ENCODE results near the gene RPL27A. TPM values are rescaled to one million over a fixed set of nuclear protein-coding genes. Genes with fewer than 3 reads are reported as not detected.
A peak's percentile ranks its signal among the peaks of the same experiment; 100 is the strongest.

The RPL27A gene
- total RNA-seq, 1 experiment from 2014 or later, result 629 TPM

GRCh38 chr11:8649361-8649760 lies 33.2 kb upstream of the RPL27A start:
- H3K27ac ChIP-seq (ENCODE audit: low read depth, low read length, poor library complexity, severe bottlenecking), result no peak overlapping the region

GRCh38 chr11:8650401-8650990 lies 32.1 kb upstream of the RPL27A start:
- Histone ChIP-seq H3K27me3 (replicated peaks; ENCODE audit: insufficient read depth, low read depth, low read length, poor library complexity) (no peaks in the 10 kb centered on the region), H3K9me3 (ENCODE audit: low read depth, low read length, poor library complexity, severe bottlenecking) (no peaks in the 10 kb centered on the region), H3K36me3 (ENCODE audit: insufficient read depth, low read length, poor library complexity, severe bottlenecking) (no peaks in the 10 kb centered on the region), H3K4me3 (ENCODE audit: low read depth, low read length, poor library complexity, severe bottlenecking) (no peak overlapping the region), H3K27ac (ENCODE audit: low read depth, low read length, poor library complexity, severe bottlenecking) (no peak overlapping the region), H3K4me1 (ENCODE audit: insufficient read depth, low read length, poor library complexity, severe bottlenecking) (no peaks in the 10 kb centered on the region)
- TF ChIP-seq CTCF (conservative IDR thresholded peaks at IDR 0.05; ENCODE audit: low read depth, low read length), result no peak
- no peak for TF ChIP-seq EZH2 (IDR thresholded peaks at IDR 0.05; ENCODE audit: borderline replicate concordance, low read depth, low read length, poor library complexity, severe bottlenecking)
- intact Hi-C loops (cut with micrococcal nuclease; ENCODE audit: unreplicated experiment), result no loop called here
- no peak for DNase-seq (ENCODE audit: low spot score)
- ChIA-PET POLR2A (ENCODE audit: low non-redundant PET) (no interaction called here), CTCF (no interaction called here)
- no TSS peak for BruUV-seq (replicated peaks)

More at GRCh38 chr11:8649361-8649760, 33.2 kb upstream of the RPL27A start:
- Histone ChIP-seq H3K4me3 (ENCODE audit: low read depth, low read length, poor library complexity, severe bottlenecking) (no peak overlapping the region), H3K9me3 (ENCODE audit: low read depth, low read length, poor library complexity, severe bottlenecking) (no peaks in the 10 kb centered on the region), H3K4me1 (ENCODE audit: insufficient read depth, low read length, poor library complexity, severe bottlenecking) (no peaks in the 10 kb centered on the region), H3K36me3 (ENCODE audit: insufficient read depth, low read length, poor library complexity, severe bottlenecking) (no peaks in the 10 kb centered on the region), H3K27me3 (replicated peaks; ENCODE audit: insufficient read depth, low read depth, low read length, poor library complexity) (no peaks in the 10 kb centered on the region)
- no peak for DNase-seq (ENCODE audit: low spot score)
- intact Hi-C loops (cut with micrococcal nuclease; ENCODE audit: unreplicated experiment), result no loop called here
- ChIA-PET CTCF (no interaction called here), POLR2A (ENCODE audit: low non-redundant PET) (no interaction called here)
- BruUV-seq (replicated peaks), result no TSS peak
- TF ChIP-seq CTCF (conservative IDR thresholded peaks at IDR 0.05; ENCODE audit: low read depth, low read length) (no peak), EZH2 (IDR thresholded peaks at IDR 0.05; ENCODE audit: borderline replicate concordance, low read depth, low read length, poor library complexity, severe bottlenecking) (no peak)

GRCh38 chr11:8652140-8652539 lies 30.5 kb upstream of the RPL27A start:
- Histone ChIP-seq H3K4me3 (ENCODE audit: low read depth, low read length, poor library complexity, severe bottlenecking) (no peak overlapping the region), H3K27ac (ENCODE audit: low read depth, low read length, poor library complexity, severe bottlenecking) (no peak overlapping the region), H3K27me3 (replicated peaks; ENCODE audit: insufficient read depth, low read depth, low read length, poor library complexity) (no peaks in the 10 kb centered on the region), H3K4me1 (ENCODE audit: insufficient read depth, low read length, poor library complexity, severe bottlenecking) (no peaks in the 10 kb centered on the region), H3K9me3 (ENCODE audit: low read depth, low read length, poor library complexity, severe bottlenecking) (no peaks in the 10 kb centered on the region), H3K36me3 (ENCODE audit: insufficient read depth, low read length, poor library complexity, severe bottlenecking) (no peaks in the 10 kb centered on the region)
- no TSS peak for BruUV-seq (replicated peaks)
- intact Hi-C loops (cut with micrococcal nuclease; ENCODE audit: unreplicated experiment), result no loop called here
- TF ChIP-seq EZH2 (IDR thresholded peaks at IDR 0.05; ENCODE audit: borderline replicate concordance, low read depth, low read length, poor library complexity, severe bottlenecking), result no peak
- no peak for TF ChIP-seq CTCF (conservative IDR thresholded peaks at IDR 0.05; ENCODE audit: low read depth, low read length)
- POLR2A ChIA-PET (ENCODE audit: low non-redundant PET), result no interaction called here
- peak; percentile 18 for DNase-seq (ENCODE audit: low spot score)
- CTCF ChIA-PET, result no interaction called here
